Pancreas (tissue), 10 donors: ENCODE results near the gene KCNA2. TPM values are rescaled to one million over a fixed set of nuclear protein-coding genes. Genes with fewer than 3 reads are reported as not detected.
A peak's percentile ranks its signal among the peaks of the same experiment; 100 is the strongest.

Experiments
- ATAC-seq, 4 donors: fragments of 200-7000 bp; cut with Tn5 transposase; one replicate each; pipeline versions ENCODE4 v1.8.0 to v1.9.1; 2020; ENCODE audit warnings: mild to moderate bottlenecking in 4 of 4, moderate library complexity in 4 of 4
- DNase-seq, 6 donors: peaks; one replicate each; pipeline ENCODE4 v3.0.0-alpha.2; 2020
- FAIRE-seq: peaks from 2 replicates; lab custom pipeline; 2012; peaks lifted over from hg19 to GRCh38; lab: Jason Lieb, UNC
- H3K27ac ChIP-seq, 4 donors: fragments of 200-600 bp; sonication (generic); 1 replicate in 3 of 4; 2 replicates in 1 of 4; pipeline versions ENCODE4 v1.5.0 to v1.8.0; 2020
- H3K27me3 ChIP-seq, 4 donors: fragments of 200-600 bp; one replicate each; pipeline ENCODE4 v1.8.0; 2021
- H3K36me3 ChIP-seq, 3 donors: fragments of 200-600 bp; sonication (generic) in 1 of 3; one replicate each; pipeline versions ENCODE4 v1.5.0 to v1.8.0; 2020 to 2021
- H3K4me1 ChIP-seq, 3 donors: fragments of 200-600 bp; one replicate each; pipeline ENCODE4 v1.8.0; 2021
- H3K4me3 ChIP-seq, 4 donors: fragments of 200-600 bp; sonication (generic) in 2 of 4; one replicate each; pipeline versions ENCODE4 v1.5.0 to v1.8.0; 2020 to 2021
- H3K9me3 ChIP-seq, 4 donors: fragments of 200-600 bp; one replicate each; pipeline ENCODE4 v1.8.0; 2021
- WGBS, 2 donors: extraction: QIAGEN DNeasy Blood & Tissue Kit; methylation state at CpG; one replicate each; pipeline ENCODE4 v1.1.7; 2013; 5-methylcytosine and 5-hydroxymethylcytosine counted together
- intact Hi-C, 3 donors: fragments of 100-400 bp; cut with DNase I; formaldehyde crosslinking; loops; one replicate each; pipeline versions ENCODE4 v1.11.1 to v1.14.2; 2022
- polyA plus RNA-seq, 2 donors: library from polyadenylated mRNA; stranded (reverse); fragments of 200-250 nt; gene quantifications; one replicate each; pipeline ENCODE4 v1.2.3, GENCODE V29; 2013
- total RNA-seq, 6 donors: library from RNA; stranded (reverse); fragmentation: NEBNext Ultra II Directional in 4 of 6; extraction: Animal tissue kit (Norgen Biotek cat#: 25700) in 4 of 6; gene quantifications; one replicate each; pipeline versions ENCODE4 v1.2.1 to v1.2.4, GENCODE V29; 2021 to 2023
- TF ChIP-seq, protein P1 (sequence below), 4 donors: fragments of 200-600 bp; sonication (generic) in 3 of 4; IDR thresholded peaks; one replicate each; pipeline versions ENCODE4 v1.5.0 to v1.8.0; 2021; ENCODE audit warnings: antibody characterized with exemption in 4 of 4
- donor health status: healthy with polysubstance abuse.
- donor health status: DM: no; HTN: no; CAD: no; lungs with moderate emphysema.
- donor health status: DM: no; HTN: no; CAD: no.
- donor health status: control.
- donor health status: control.
- donor health status: Bipolar disorder and iron deficiency.
- donor health status: DM: yes; HTN: yes; CAD: no.
- donor health status: DM: no; HTN: no; CAD: no.
- donor health status: DM: no; HTN: no; CAD: no.
- donor health status: DM: yes; HTN: yes; CAD: no.

The KCNA2 gene
- total RNA-seq (1 to 10 TPM in 2 of 6 donors, under 1 TPM in 4; 0.40 to 1.6 (median 0.81) TPM), polyA plus RNA-seq (under 1 TPM; 0.21 to 0.23 TPM)

DNA sequence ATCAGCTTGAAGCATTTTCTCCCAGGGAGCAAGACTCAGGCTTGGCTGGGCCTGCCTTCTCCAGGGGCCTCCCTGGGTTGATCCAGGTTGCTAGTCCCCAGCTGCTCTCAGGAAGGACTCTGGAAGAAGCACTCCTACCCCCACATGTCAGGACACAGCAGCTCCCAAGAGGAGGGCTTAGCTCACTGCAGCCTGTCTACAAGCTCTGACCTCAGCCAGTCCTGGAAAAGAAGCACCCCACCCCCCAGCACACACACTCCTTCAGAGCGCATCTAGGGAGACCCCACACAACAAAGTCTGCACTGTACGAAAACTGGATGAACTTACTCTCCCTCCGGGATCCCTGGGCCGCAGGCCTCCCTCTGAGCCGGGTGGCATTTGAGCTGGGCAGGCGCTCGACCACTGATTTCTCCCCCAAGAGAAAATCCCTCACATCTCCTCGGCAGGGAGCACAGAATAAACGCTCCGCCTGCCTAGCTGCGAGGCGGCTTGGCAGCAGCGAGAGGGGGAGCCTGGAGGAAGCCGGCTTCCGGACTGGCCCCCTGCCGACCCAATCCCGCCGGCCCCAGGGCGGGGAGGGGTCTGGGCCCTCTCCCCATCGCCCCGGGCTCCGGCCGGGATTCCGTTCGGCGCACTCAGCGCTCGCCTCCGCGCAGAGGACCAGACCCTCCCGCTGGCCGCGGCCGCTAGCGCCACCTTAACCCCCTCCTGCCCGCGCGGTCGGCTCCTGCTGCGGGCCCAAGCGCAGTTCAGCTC, at the start of gene KCNA2:
Gene KCNA2, minus strand, starts transcription at position 458 of the 756 bp plus-strand sequence. CDS start 1,576 bp downstream, outside the sequence.
- no peaks in the 10 kb centered on the region for H3K4me1 ChIP-seq
- H3K9me3 ChIP-seq: no peaks in the 10 kb centered on the region
- no peak within 1 kb of the TSS for H3K27ac ChIP-seq
- H3K4me3 ChIP-seq: peak within 1 kb of the TSS; percentile 43 to 56 (median 49)
- H3K36me3 ChIP-seq: no peaks in the 10 kb centered on the region
- intact Hi-C loops: no loop called here
- ATAC-seq (peak; percentile 76 to 89 (median 84)), FAIRE-seq (no peak), DNase-seq (peak; percentile 53 to 84 (median 69))
- 4% methylated on average over 39 to 41 of the region's 41 CpGs for WGBS, 2 donors
- H3K27me3 ChIP-seq: peaks cover 0 to 2% (median 0%) of the 10 kb centered on the region in 4 donors
- TF ChIP-seq, protein P1, sequence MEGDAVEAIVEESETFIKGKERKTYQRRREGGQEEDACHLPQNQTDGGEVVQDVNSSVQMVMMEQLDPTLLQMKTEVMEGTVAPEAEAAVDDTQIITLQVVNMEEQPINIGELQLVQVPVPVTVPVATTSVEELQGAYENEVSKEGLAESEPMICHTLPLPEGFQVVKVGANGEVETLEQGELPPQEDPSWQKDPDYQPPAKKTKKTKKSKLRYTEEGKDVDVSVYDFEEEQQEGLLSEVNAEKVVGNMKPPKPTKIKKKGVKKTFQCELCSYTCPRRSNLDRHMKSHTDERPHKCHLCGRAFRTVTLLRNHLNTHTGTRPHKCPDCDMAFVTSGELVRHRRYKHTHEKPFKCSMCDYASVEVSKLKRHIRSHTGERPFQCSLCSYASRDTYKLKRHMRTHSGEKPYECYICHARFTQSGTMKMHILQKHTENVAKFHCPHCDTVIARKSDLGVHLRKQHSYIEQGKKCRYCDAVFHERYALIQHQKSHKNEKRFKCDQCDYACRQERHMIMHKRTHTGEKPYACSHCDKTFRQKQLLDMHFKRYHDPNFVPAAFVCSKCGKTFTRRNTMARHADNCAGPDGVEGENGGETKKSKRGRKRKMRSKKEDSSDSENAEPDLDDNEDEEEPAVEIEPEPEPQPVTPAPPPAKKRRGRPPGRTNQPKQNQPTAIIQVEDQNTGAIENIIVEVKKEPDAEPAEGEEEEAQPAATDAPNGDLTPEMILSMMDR (IDR thresholded peaks at IDR 0.05): no peak

DNA sequence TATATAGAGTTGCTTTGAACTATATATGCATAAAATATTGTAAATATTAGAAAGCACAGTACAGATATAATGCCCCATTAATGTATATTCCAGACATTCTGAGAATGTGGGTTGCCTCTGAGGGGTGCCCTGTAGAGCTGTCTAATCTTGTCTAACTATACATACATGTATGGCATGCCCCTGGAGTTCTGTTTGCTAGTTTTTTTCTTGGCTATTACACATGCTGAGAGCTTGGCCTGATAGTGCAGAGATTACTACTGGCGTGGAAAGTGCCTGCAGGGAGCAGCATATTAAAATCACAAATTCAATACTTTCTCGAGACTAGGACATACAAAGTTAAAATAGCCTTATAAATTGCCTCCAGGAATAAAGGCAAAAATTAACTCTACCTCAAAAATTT, 44.5 kb upstream of the KCNA2 start:
- intact Hi-C loops: no loop called here
- TF ChIP-seq, protein P1 (IDR thresholded peaks at IDR 0.05): no peak
- Histone ChIP-seq H3K9me3 (no peaks in the 10 kb centered on the region), H3K27me3 (no peaks in the 10 kb centered on the region), H3K4me1 (peaks cover 0 to 10% (median 0%) of the 10 kb centered on the region in 3 donors), H3K27ac (no peak overlapping the region), H3K36me3 (no peaks in the 10 kb centered on the region), H3K4me3 (no peak overlapping the region)
- FAIRE-seq (no peak), DNase-seq (no peak), ATAC-seq (no peak)
- WGBS, 2 donors: 65 to 74% methylated on average over 2 of the region's 2 CpGs

DNA sequence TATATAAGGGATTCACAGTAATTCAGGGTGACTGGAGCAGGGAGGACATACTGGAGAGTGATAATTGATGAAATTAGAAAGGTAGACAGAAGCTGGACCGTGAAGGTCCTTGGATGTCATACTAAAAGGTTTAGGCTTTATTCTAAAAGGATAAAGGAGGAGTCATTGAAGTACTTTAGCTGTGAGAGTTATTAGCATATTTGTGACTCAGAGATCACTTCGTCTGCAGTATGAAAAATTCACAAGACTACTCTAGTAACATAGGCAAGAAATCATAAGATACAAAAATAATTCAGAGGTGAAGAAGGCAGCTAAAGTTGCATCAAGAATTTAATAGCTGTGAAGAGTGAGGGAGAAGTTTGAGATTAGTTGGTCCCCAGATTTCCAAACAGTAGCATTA, 42.3 kb upstream of the KCNA2 start:
- Histone ChIP-seq H3K4me1 (peaks cover 0 to 10% (median 0%) of the 10 kb centered on the region in 3 donors), H3K27ac (no peak overlapping the region), H3K36me3 (no peaks in the 10 kb centered on the region), H3K9me3 (no peaks in the 10 kb centered on the region), H3K27me3 (no peaks in the 10 kb centered on the region), H3K4me3 (no peak overlapping the region)
- TF ChIP-seq, protein P1 (IDR thresholded peaks at IDR 0.05): no peak
- FAIRE-seq: no peak
- WGBS, 2 donors: 45 to 51% methylated on average over 2 of the region's 2 CpGs
- intact Hi-C loops: no loop called here
- DNase-seq: no peak
- no peak for ATAC-seq

DNA sequence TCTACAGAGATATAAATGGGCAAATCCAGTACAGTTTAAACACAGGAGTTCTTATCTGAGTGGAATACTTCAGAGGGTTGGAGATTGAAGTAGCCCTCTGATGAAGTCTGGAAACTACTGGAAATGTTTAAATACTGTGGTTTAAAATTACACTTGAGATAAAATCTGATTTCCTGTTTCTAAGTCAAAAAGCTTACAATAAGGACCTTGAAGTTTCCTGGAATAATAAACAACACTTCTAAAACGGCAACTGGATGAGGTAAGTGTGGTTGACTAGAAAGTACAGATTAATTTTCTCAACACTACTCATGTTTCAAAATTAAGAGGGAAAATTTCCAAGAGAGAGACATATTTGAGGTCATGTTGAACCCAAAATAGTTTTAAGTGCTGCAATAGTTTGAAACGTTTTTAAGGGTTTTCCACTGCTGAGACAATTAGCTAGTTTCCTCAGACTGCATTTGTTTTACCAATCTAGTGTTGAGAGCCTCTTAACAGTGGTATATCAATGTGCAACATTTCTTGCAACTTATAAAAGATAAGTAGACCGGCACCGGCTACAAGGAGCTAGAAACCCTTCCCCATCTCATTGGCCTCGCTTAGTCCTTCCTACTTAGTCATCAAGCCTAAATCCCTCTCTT, 41.2 kb upstream of the KCNA2 start:
- Histone ChIP-seq H3K4me1 (peaks cover 0 to 10% (median 0%) of the 10 kb centered on the region in 3 donors), H3K36me3 (no peaks in the 10 kb centered on the region), H3K4me3 (no peak overlapping the region), H3K27me3 (no peaks in the 10 kb centered on the region), H3K27ac (peak overlapping the region in 2 of 4 donors; percentile 12 to 44), H3K9me3 (no peaks in the 10 kb centered on the region)
- ATAC-seq: peak in 3 of 4 donors; percentile 30 to 75 (median 68)
- intact Hi-C loops: no loop called here
- DNase-seq: no peak
- TF ChIP-seq, protein P1 (IDR thresholded peaks at IDR 0.05): no peak
- 34 to 44% methylated on average over 5 of the region's 5 CpGs for WGBS, 2 donors
- no peak for FAIRE-seq
